Measurements from ENCODE around the gene NSL1. TPM values are rescaled to one million over a fixed set of nuclear protein-coding genes. Genes with fewer than 3 reads are reported as not detected.

The NSL1 gene
- total and polyA plus RNA-seq, 4 donors = 9.2 to 48.8 (median 27.0) TPM

- H3K4me1 ChIP-seq (ENCODE audit: control insufficient read depth in 5 of 5, insufficient read depth in 5 of 5, low read length in 5 of 5) = peaks cover 0 to 6% (median 0%) of the 10 kb centered on the region in 5 donors
- DNase-seq (no peak), ATAC-seq (ENCODE audit: insufficient read depth, low FRiP score) (no peak)
- no peak overlapping the region for H3K4me3 ChIP-seq
- no peak overlapping the region for H3K27ac ChIP-seq (ENCODE audit: low read depth in 1 of 2, low read length in 1 of 2)
- no peak overlapping the region for H3K9ac ChIP-seq (ENCODE audit: insufficient read depth in 1 of 2, low read length in 2 of 2)
- no peaks in the 10 kb centered on the region for H3K9me3 ChIP-seq (ENCODE audit: control insufficient read depth in 4 of 4, insufficient read depth in 3 of 4, low read length in 3 of 4)
- no peak for TF ChIP-seq CTCF (IDR thresholded peaks at IDR 0.05; ENCODE audit: control extremely low read depth, extremely low read depth)
- H3K27me3 ChIP-seq (ENCODE audit: control insufficient read depth in 3 of 3, insufficient read depth in 3 of 3, low read length in 2 of 3) = no peaks in the 10 kb centered on the region
- 97% methylated on average over 8 of the region's 8 CpGs for WGBS, 2 donors
- peaks cover 0 to 2% (median 0%) of the 10 kb centered on the region in 4 donors for H3K36me3 ChIP-seq (ENCODE audit: control insufficient read depth in 4 of 4, insufficient read depth in 4 of 4, low read length in 4 of 4)
Observed at GRCh38 chr1:212733109-212733508, 58.5 kb downstream of the NSL1 start.

- no peak for DNase-seq
- H3K27ac ChIP-seq (ENCODE audit: low read depth in 1 of 2, low read length in 1 of 2) = no peak overlapping the region
- no peak overlapping the region for H3K9ac ChIP-seq (ENCODE audit: insufficient read depth in 1 of 2, low read length in 2 of 2)
- no peaks in the 10 kb centered on the region for H3K27me3 ChIP-seq (ENCODE audit: control insufficient read depth in 3 of 3, insufficient read depth in 3 of 3, low read length in 2 of 3)
- no peaks in the 10 kb centered on the region for H3K4me1 ChIP-seq (ENCODE audit: control insufficient read depth in 5 of 5, insufficient read depth in 5 of 5, low read length in 5 of 5)
- H3K4me3 ChIP-seq = no peak overlapping the region
- TF ChIP-seq CTCF (IDR thresholded peaks at IDR 0.05; ENCODE audit: control extremely low read depth, extremely low read depth) = no peak
- no peaks in the 10 kb centered on the region for H3K9me3 ChIP-seq (ENCODE audit: control insufficient read depth in 4 of 4, insufficient read depth in 3 of 4, low read length in 3 of 4)
- ATAC-seq (ENCODE audit: insufficient read depth, low FRiP score) = no peak
- H3K36me3 ChIP-seq (ENCODE audit: control insufficient read depth in 4 of 4, insufficient read depth in 4 of 4, low read length in 4 of 4) = peaks cover 0 to 2% (median 0%) of the 10 kb centered on the region in 4 donors
- WGBS, 2 donors = 93 to 99% methylated on average over 1 of the region's 1 CpG
Observed at GRCh38 chr1:212731630-212732029, 59.9 kb downstream of the NSL1 start.

GRCh38 chr1:212728606-212729005 is 63.0 kb downstream of the NSL1 start:
- H3K36me3 ChIP-seq (ENCODE audit: control insufficient read depth in 4 of 4, insufficient read depth in 4 of 4, low read length in 4 of 4) = peaks cover 0 to 2% (median 0%) of the 10 kb centered on the region in 4 donors
- no peak overlapping the region for H3K27ac ChIP-seq (ENCODE audit: low read depth in 1 of 2, low read length in 1 of 2)
- H3K9ac ChIP-seq (ENCODE audit: insufficient read depth in 1 of 2, low read length in 2 of 2) = no peak overlapping the region
- DNase-seq (no peak), ATAC-seq (ENCODE audit: insufficient read depth, low FRiP score) (no peak)
- no peak for TF ChIP-seq CTCF (IDR thresholded peaks at IDR 0.05; ENCODE audit: control extremely low read depth, extremely low read depth)
- H3K27me3 ChIP-seq (ENCODE audit: control insufficient read depth in 3 of 3, insufficient read depth in 3 of 3, low read length in 2 of 3) = no peaks in the 10 kb centered on the region
- no peak overlapping the region for H3K4me3 ChIP-seq
- H3K4me1 ChIP-seq (ENCODE audit: control insufficient read depth in 5 of 5, insufficient read depth in 5 of 5, low read length in 5 of 5) = no peaks in the 10 kb centered on the region
- no peaks in the 10 kb centered on the region for H3K9me3 ChIP-seq (ENCODE audit: control insufficient read depth in 4 of 4, insufficient read depth in 3 of 4, low read length in 3 of 4)
- WGBS, 2 donors = 59 to 66% methylated on average over 5 of the region's 5 CpGs
